Adrenal gland (tissue), 5 donors: ENCODE measurements around the gene ARL13B.

Experiments
- POLR2A ChIP-seq, 2 donors: fragments of 450-650 bp; IDR thresholded peaks; one replicate each; pipeline ENCODE4 v1.6.1; 2017; ENCODE audit warnings: antibody characterized with exemption in 2 of 2, mild to moderate bottlenecking in 2 of 2, moderate library complexity in 1 of 2
- TF ChIP-seq, protein P1 (sequence below), 6 experiments: fragments of 450-650 bp in 4 of 6; fragments of 200-600 bp in 2 of 6; sonication (generic) in 1 of 6; IDR thresholded peaks; 1 replicate in 5 of 6; 2 replicates in 1 of 6; pipeline versions ENCODE4 v1.5.1 to v1.8.0; 2016 to 2021; ENCODE audit warnings: antibody characterized with exemption in 6 of 6, mild to moderate bottlenecking in 2 of 6, moderate library complexity in 1 of 6
- donor health status: DM: no; HTN: no; CAD: no.

DNA sequence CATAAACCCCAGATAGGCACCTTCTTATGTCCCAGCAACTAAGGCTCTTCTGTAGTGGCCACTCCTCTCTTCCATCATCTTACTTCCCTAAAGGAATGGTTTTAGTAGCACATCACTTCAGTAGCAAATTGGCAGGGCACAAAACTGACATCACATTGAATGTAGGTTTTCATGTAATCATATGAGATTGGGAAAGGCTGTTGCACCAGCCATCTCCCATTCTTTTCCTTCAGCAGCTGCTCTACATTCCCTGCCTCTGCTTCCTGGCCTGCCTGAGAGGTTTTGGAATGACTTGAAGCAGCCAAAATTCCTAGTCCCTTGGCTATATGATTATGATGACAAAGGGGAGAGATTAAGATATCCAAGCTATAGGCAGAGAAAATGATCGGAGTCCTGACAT lies 119.4 kb downstream of the ARL13B start:
- TF ChIP-seq, protein P1, sequence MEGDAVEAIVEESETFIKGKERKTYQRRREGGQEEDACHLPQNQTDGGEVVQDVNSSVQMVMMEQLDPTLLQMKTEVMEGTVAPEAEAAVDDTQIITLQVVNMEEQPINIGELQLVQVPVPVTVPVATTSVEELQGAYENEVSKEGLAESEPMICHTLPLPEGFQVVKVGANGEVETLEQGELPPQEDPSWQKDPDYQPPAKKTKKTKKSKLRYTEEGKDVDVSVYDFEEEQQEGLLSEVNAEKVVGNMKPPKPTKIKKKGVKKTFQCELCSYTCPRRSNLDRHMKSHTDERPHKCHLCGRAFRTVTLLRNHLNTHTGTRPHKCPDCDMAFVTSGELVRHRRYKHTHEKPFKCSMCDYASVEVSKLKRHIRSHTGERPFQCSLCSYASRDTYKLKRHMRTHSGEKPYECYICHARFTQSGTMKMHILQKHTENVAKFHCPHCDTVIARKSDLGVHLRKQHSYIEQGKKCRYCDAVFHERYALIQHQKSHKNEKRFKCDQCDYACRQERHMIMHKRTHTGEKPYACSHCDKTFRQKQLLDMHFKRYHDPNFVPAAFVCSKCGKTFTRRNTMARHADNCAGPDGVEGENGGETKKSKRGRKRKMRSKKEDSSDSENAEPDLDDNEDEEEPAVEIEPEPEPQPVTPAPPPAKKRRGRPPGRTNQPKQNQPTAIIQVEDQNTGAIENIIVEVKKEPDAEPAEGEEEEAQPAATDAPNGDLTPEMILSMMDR (IDR thresholded peaks at IDR 0.05) = no peak
- TF ChIP-seq POLR2A (IDR thresholded peaks at IDR 0.05) = no peak
